Left kidney (tissue), 8 donors: ENCODE results near the gene SYTL5. TPM values are rescaled to one million over a fixed set of nuclear protein-coding genes. Genes with fewer than 3 reads are reported as not detected.
A peak's percentile ranks its signal among the peaks of the same experiment; 100 is the strongest.
"Not testable (repeated sequence)": the region's sequence is repeated elsewhere in the genome, so short reads cannot be mapped to it uniquely, and the experiment has no call there.

ENCODE experiments used
- DNase-seq: peaks from one replicate; pipeline ENCODE4 v3.0.0-alpha.2; 2013
- long read RNA-seq, 8 donors: transcript quantifications; one replicate each; lab custom pipeline, GENCODE V29; 2026
- polyA plus RNA-seq: library from polyadenylated mRNA; unstranded; fragments of 120-200 nt; gene quantifications from one replicate; pipeline ENCODE4 v1.2.1, GENCODE V29; 2013; ENCODE audit not compliant: insufficient read length

The SYTL5 gene
- polyA plus RNA-seq = 3.3 TPM
- long read RNA-seq, donor 1 = 0 reads
- long read RNA-seq, donor 2 = 0 reads
- long read RNA-seq, donor 3 = 0 reads
- long read RNA-seq, donor 4 = 0 reads
- long read RNA-seq, donor 5 = 0 reads
- long read RNA-seq, donor 6 = 0 reads
- long read RNA-seq, donor 7 = 0 reads
- long read RNA-seq, donor 8 = 0 reads

DNA sequence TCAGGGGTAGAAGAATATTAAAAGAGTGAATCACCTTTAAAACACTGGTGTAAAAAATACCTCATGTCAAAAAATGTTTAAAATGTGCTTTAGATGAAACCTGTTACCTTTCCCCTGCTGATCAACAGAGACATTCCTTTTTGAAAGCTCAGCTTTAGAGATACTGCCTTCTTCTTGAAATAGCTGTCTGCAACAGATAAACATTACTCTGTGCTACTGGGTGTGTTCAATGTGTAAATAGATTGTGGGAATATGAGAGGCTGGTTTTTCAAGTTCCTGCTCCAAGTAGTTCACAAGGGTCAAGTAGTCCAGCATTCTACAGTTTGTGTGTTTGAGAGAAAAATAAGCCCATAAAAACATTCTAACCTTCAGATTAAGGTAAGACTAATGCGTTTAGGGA lies at the start of gene SYTL5:
Gene SYTL5 (plus strand): TSS at position 263 of the 400 bp plus-strand sequence. CDS start 27,337 bp downstream, outside the sequence.
- DNase-seq = no peak

DNA sequence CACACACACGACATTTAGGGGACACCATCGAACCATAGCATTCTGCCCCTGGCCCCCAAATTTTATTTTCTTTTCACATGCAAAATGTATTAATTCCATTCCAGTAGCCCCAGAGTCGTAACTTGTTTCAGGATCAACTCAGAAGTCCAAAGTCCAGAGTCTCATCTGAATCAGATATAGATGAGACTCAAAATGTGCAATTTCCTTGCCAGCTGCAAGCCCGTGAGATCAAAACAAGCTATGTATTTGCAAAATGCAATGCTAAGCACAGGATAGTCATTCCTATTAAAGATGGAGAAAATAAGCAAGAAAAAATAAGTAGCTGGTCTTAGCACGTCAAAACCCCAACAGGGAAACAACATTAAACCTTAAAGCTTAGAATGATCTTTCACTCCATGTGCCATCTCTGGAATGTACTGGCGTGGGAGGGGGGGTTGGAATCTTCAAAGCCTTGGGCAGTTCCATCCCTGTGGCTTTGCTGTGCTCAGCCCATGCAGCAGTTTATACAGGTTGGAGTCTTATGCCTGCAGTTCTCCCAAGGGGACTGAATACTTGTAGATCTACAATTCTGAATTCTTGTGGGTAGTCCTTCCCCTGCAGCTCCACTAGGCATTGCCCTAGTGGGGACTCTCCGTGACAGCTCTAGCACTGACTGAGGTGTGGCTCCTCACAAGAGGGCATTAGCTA lies 47.7 kb upstream of the SYTL5 start:
- DNase-seq = peak; percentile 7

DNA sequence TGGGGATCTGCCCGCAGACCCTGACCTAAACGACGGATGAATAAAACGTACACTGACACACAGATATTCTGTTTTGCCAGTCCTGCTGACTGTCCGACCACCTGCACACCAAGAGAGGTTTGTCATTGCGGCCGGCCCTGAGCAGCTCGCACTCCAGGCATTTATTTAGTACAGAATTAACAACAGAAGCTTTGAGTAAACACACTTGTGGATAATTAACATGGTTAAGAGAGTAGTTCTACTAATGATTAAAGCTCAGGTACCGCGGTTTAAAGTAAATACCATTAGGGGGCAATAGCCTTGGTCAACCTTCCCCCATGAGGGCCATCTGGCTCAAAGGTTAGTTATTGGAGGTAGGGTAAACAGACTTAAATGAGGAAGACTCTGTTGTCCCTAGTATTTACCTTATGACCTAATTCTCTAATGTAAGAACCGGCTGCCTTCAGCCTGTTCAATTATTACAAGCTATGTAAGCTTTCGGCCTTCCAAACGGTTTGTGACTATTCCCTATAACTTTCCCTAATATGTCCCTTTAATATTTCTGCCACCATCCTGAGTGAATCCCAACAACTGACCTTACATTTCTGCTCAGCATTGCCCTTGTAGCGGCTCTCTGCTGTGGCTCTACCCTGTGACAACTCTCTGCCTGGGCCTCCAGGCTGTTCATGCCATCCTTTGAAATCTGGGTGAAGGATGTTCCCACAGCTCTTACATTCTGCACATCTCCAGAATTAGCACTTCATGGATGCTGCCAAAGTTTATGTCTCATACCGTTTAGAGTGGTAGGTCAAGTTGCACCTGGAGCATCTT lies 46.9 kb upstream of the SYTL5 start:
- DNase-seq = no peak

DNA sequence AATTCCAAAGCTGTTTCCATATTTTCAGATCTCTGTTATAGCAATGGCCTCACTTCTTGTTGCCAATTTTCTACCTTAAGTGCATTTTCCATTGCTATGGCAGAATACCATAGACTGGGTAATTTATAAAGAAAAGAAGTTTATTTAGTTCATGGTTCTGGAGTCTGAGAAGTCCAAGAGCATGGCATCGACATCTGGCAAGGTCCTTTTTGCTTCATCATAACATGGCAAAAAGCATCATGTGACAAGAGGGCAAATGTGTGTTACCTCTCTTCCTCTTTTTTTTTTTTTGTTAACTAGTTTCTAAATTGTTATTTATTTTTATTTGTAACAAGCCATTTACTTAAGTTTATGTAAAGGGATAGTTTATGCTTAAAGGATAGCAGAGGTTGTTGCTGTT lies 45.2 kb upstream of the SYTL5 start:
- no peak for DNase-seq

DNA sequence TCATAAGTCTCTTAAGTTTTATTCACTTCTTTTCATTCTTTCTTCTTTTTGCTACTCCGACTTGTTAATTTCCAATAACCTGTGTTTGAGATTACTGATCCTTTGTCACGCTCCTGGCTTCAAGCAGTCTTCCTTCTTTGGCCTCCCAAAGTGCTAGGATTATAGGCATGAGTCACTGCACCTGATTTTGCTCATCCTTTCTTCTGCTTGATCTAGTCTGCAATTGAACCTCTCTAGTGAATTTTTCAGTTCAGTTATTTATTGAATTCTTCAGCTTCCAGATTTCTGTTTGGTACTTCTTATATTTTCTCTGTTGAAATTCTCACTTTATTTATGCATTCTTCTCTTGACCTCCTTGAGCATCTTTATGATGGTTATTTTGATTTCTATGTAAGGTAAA lies 38.6 kb upstream of the SYTL5 start:
- DNase-seq = no peak

DNA sequence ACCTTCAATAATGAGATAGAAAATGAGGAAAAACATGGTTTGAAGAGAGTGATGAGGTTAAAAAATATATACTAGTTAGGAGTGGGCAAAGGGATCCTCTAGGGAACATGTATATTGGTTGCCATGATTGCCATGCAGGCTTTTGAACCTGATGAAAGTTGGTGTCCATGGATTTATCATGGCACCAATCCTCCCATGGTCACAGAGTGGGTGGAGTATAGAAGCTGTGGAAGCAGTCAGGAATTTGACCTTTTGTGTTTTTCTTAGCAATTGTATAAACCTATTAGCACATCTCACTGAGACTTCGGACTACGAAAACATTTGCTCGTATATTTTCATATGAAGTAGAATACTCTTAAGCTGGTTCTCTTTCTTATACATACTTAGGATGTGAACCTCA lies 30.9 kb upstream of the SYTL5 start:
- DNase-seq = no peak

DNA sequence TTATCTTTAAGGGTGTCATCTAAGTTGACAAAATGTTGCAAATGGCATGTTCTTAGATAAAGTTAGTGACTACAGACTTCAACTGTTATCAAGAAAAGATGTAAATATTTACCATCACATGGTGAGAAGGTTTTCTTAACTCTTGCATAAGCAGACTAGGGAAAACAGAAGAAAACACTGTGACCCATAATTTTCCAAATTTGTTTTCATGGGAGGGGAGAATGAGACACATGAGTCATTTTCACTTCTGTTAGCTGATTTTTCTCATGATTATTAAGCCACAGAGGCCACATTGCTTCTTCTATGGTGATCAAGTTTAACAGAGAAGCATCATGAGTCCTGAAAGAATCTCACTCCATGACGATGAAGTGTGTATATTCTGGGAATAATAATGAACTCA lies 30.2 kb upstream of the SYTL5 start:
- DNase-seq = no peak

DNA sequence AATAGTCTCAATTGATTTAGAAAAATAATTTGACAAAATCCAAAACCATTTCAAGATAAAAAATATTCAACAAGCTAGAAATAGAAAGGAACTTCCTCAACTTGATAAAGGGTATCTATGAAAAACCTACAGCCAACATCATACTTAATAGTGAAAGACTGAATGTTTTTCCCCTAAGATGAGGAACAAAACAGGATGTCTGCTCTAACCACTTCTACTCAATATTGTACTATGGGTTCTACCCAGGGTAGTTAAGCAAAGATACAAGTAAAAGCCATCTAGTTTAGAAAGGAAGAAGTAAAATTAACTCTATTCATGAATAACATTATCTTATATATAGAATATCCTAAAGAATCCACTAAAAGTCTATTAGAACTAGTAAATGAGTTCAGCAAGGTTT lies 21.5 kb upstream of the SYTL5 start:
- no peak for DNase-seq

DNA sequence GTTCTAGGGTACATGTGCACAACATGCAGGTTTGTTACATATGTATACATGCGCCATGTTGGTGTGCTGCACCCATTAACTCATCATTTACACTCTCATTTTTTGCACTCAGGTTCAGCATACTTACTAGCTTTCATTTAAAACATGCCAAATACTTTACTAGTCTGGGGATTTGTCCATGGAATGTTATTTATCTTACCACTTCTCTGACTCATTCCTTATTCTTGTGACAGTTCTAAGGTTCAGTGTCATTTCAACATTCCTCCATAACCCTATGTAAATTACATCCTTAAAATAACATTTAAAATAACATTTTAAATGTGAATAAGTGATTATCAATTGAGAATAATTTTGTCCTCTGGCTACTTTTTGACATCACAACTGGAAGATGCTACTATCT lies 19.5 kb upstream of the SYTL5 start:
- no peak for DNase-seq

DNA sequence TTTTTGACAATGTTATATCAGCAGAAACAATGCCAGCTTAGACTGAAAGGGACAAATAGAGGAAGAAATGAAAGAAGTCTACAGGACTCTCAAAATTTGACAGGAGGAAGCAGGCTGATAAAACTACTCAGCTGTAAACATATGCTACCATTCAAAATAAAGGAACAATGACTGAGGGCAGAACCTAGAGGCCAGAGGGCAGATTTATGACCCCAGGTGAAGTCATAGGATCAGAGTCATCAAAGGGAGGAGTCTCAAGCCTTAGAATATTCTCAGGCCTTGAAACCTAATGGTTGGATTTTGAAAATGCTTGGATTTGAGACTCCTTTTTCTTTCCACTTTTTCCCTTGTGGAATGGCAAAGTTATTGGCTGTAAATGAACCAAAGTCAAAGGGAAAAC lies 17.0 kb upstream of the SYTL5 start:
- DNase-seq = no peak

DNA sequence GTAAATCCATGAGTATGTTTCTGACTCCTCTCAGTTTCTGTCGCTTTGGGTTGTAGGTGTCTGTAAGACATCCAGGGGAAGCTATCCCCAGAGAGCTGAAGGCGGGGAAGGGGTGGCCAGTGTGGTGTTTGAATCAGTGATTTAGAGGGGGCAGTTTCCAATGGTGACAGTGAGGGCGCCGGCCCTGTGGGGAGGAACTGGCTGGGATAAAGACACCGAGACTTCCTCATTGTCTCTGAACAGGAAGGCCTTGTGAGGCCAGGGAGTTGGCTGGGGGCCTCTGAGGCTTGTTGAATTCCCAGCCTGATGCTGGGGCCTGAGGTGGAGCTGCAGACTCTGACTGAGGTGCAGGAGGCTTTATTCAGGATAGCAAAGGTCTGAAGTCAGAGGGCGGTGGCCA lies 15.1 kb upstream of the SYTL5 start:
- DNase-seq = not testable (repeated sequence)

DNA sequence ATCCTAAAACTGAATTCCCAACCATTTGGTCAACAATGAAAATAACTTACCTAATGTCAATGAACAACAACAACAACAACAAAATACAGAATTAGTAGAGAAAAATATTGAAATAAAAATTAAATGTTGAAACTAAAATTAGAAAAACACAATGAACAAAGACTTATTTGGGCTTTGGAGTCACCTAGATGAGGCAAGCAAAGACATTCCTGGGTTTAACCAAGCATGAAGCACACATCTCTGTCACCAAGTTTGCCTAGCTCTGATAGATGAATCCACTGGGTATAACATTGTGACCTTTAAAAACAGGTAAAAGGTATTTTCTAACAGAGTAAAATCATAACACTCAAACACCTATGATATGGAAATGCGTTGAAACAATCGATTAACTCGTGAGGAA lies 13.2 kb upstream of the SYTL5 start:
- no peak for DNase-seq

DNA sequence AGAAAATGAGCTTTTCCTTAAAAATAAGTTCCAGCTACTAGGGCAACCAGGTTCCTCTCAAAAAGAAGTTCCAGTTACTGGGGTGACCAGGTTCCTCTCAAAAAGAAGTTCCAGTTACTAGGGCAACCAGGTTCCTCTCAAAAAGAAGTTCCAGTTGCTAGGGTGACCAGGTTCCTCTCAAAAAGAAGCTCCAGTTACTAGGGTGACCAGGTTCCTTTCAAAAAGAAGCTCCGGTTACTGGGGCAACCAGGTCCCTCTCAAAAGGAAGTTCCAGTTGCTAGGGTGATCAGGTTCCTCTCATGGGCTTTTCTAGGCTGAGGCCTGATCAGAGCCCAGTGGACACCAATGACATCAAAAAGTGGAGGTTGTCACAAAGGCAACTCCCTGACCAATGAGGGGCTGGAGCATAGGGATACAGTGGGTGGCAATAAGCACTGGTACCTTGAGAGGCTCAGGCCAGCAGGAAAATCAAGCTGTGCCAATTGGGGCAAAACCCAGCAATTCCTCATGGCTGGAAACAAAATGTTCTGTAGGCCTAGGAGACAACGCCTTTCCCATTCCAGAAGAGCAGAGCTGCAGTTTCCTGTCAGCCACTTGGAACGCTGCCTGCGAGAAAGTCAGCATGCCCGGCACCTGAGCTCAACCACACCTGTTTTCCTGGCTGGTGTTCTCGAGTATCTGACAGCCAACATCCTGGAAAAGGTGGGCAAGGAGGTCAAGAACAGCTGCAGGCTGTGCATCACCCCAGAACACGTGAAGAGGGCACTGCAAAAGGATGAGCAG lies 12.3 kb upstream of the SYTL5 start:
- peak; percentile 68 for DNase-seq

DNA sequence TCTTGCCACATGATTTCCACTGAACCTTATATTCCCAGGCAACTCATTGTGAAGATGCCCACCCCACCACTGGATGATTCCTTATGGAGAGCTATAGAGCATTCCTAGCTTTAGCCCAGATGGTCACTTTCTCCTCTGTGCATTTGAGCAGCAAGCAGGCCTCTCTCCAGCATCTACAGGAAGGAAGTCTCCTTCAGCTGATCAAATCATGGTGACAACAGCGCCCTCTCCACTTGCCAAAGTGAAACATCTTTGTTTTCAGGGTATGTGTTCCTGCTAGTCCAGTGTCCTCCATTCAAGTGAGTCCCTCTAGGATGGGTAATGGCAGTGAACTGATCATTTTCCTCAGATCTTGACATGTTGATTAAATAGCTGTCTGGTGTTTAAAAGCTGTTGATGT lies 10.9 kb upstream of the SYTL5 start:
- DNase-seq = no peak

DNA sequence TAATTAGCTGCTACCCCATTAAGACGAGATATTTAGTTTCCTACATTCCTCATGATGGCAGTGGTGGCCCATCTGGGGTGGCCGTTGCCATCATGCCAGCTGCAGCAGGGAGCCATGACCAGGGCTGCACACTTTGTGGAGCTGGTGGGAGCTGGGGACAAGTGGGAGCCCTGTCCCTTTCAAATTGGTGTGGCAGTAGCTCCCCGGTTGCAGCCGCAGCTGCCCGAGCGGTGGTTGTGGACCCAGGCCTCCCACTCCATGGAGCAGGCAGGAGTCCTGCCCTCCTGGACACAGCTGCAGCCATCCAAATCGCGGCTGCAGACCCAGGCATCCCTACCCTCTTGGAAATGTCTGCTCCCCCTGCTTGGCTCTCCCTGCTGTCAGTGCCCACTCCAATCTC lies 9.3 kb upstream of the SYTL5 start:
- DNase-seq = no peak

DNA sequence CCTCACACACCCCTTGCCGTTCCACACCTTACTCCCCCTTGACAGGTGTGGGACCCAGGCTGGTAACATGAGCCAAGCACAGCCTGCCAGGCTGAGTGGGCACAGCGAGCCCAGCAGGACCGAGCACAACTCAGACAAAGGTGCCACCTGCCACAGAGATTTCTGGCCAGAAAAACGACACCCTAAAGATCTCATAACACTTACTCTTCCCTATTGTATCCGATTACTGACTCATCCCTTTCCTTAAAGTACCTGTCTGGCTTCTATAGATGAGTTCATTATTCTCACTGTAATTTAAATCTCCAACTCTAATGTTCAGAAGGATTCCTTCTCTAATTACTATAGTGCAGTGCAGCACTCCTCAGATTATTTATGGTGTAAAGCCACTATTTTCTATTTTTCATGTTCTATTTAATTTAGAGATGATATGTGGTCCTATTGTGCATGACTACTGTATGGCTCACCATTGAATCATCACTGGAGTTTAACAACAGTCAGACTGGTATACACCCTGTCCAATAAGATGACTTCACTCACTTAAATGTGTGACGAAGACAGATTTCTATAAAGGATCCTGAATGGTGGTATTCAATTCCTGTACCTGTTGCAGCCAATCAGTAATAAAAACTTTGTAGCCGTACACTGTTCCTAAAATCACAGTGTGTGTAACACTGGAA lies 7.6 kb upstream of the SYTL5 start:
- DNase-seq = no peak

DNA sequence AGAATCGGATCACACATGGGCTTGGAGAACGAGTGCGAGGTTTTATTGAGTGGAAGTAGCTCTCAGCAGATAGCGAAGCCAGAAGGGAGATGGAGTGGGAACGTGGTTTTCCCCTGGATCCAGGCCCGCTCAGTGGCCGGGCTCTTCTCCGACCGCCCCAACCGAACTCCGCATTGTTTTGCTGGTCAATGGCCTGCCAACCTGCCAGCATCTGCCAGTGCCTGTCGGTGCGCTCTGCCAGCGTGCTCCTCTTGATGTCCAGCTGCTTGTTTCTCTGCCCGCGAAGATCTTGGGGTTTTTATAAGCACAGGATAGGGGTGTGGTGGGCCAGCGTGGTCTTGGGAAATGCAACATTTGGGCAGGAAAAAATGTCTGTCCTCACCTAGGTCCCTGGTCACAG lies 5.6 kb upstream of the SYTL5 start:
- DNase-seq = no peak

DNA sequence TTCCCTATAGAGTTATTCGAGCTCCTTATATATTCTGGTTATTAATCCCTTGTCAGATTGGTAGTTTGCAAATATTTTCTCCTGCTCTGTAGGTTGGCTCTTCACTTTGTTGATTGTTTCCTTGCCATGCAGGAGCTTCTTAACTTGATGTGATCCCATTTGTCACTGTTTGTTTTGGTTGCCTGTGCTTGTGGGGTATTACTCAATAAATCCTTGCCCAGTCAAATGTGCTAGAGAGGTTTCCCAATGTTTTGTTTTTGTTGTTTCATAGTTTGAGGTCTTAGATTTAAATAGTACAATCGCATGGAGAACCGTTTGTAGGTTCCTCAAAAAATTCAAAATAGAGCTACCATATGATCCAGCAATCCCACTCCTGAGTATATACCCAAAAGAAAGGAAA lies 2.3 kb upstream of the SYTL5 start:
- DNase-seq = no peak

DNA sequence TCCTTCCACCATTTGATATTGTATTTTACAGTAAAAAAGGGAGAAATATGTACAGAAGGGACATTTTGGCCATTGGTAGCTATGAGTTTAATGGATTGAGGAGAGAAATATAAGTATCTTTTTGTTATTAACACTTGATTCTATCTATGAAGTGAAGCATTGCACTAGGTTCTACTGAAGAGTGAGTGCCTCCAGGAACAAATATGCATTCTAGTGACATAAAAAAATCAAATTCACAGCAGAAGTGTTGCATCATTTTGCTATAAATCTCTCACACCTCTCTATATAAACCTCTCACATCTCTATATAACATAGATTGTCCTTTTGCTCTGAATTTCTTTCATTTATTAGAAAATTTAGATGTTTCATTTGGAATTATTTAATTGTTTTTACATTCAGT lies 425 bp downstream of the SYTL5 start:
- no peak for DNase-seq

DNA sequence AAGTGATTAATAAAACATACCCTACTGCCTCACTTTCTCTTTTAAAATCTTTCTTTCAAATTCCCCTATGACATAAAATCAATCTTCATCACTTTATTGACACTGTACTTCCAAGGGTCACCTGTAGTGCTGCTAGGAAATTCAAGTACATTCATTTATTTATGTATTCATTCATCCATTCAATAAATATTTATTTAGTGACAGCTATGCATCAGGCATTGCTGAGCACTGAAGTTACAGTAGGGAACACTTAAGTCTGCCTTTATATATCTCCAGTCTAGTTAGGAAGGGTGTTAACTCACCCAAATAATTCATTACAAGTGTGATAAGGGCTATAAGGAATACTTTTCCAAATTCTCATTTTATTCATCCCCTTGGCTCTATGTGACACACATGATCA lies 2.3 kb downstream of the SYTL5 start:
- no peak for DNase-seq

DNA sequence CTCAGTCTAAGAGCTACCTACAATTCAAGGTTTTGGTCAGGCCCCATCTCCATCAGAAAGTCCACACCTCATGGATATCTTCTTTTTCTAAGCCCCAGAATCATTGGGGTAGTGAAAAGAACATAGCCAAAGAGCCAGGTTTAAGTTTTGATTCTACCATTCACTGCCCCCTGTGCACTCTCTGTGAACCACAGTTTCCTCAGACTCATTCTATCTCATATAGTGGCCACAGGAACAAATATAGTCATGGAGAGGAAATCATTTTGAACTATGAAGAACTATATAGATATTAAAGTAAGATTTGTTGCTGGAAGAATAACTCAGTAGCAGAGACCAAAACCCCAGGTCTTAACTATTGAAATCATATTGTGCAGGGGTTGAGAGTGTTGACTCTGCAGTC lies 3.3 kb downstream of the SYTL5 start:
- DNase-seq = no peak

DNA sequence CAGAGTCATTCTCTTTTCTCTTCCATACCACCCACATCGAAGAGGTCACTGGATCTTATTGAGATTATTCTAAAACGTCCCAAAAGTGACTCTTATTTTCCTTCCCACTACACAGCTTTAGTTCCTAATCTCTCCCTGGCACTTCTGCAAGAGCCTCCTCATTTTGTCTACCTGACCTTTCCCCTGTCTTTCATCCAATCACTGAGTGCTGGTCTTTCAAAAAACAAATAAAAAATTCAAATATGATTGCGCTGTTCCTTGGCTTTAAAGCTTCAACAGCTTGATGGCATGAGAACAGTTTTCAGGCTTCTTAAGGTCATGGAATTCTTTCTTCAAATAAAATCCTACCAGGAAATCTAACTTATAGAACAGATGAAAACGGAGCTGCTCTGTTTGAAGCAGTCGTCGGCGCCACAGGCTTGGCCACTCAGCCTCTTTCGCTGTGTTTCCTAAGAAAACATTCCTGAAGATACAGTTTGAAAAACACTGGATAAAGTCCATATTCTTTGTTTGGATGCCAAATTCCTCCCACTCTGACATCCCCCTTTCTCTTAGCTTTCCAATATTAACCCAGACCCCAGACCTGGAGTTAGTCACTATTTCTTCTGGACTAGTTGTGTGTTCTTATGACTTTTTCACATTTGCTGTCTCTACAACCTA lies 12.5 kb downstream of the SYTL5 start:
- DNase-seq = peak; percentile 24
